Putamen (tissue), 1 donor: ENCODE measurements around the gene GDF15.

ENCODE experiments used
- DNase-seq: peaks from one replicate; pipeline ENCODE4 v3.0.0-alpha.2; 2016; ENCODE audit warnings: low spot score

The GDF15 gene

GRCh38 chr19:18431351-18432197 is 45.6 kb downstream of the GDF15 start:
- no peak for DNase-seq

GRCh38 chr19:18432275-18433014 is 46.5 kb downstream of the GDF15 start:
- DNase-seq: no peak

- DNase-seq: no peak
These were observed 47.2 kb downstream of the GDF15 start for GRCh38 chr19:18433015-18433691.

GRCh38 chr19:18433735-18434398 is 47.9 kb downstream of the GDF15 start:
- no peak for DNase-seq

GRCh38 chr19:18434411-18435175 is 48.6 kb downstream of the GDF15 start:
- no peak for DNase-seq

- DNase-seq: no peak
These were observed 49.4 kb downstream of the GDF15 start for GRCh38 chr19:18435178-18435841.

GRCh38 chr19:18435842-18436670 is 50.1 kb downstream of the GDF15 start:
- DNase-seq: no peak

GRCh38 chr19:18436671-18437490 is 50.9 kb downstream of the GDF15 start:
- DNase-seq: no peak

GRCh38 chr19:18437491-18438330 is 51.8 kb downstream of the GDF15 start, which contains the start of gene ISYNA1:
ISYNA1 (minus strand) TSS chr19:18438133; CDS start chr19:18437979, 154 bp downstream.
- DNase-seq: no peak

GRCh38 chr19:18438331-18439024 is 52.5 kb downstream of the GDF15 start:
- no peak for DNase-seq
